Subcutaneous adipose tissue (tissue), 4 donors: ENCODE measurements around the gene SLC1A5. TPM values are rescaled to one million over a fixed set of nuclear protein-coding genes. Genes with fewer than 3 reads are reported as not detected.

ENCODE experiments used
- total RNA-seq, 4 donors: library from RNA; depleted of rRNA; stranded (reverse); fragments of >200 nt; gene quantifications; one replicate each; pipeline ENCODE4 v1.1.0, GENCODE V29; 2016
- TF ChIP-seq, protein P1 (sequence below): fragments of 450-650 bp; IDR thresholded peaks from one replicate; pipeline ENCODE4 v1.5.1; 2016; ENCODE audit warnings: low read depth, mild to moderate bottlenecking, control low read depth, antibody characterized with exemption, moderate library complexity

SLC1A5 gene
- total RNA-seq, 4 donors from 2014 or later: 63.3 to 185 (median 100) TPM

DNA sequence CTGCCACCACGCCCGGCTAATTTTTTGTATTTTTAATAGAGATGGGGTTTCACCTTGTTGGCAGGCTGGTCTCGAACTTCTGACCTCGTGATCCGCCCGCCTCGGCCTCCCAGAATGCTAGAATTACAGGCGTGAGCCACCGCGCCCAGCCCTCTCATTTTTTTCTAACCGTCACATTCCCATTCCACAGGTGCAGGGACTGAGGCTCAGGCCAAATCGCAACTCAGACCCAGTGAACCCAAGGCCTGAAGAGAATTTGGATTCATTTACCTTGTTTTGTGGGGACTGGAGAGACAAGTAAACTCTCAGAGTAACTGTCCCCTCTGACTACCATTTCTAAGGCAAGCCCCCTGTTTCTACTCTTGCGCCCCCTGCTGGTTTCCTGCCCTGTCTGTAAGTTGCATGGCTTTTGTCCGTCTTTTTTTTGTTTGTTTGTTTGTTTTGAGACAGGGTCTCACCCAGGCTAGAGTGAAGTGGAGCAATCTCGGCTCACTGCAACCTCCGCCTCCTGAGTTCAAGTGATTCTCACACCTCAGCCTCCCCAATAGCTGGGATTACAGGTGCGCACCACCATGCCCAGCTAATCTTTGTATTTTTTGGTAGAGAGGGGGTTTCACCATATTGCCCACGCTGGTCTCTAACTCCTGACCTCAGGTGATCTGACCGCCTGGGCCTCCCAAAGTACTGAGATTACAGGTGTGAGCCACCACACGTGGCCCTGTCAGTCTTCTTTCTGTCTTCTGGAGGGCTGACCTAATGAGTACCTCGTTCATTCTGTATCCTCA is 39.9 kb downstream of the SLC1A5 start:
- TF ChIP-seq, protein P1, sequence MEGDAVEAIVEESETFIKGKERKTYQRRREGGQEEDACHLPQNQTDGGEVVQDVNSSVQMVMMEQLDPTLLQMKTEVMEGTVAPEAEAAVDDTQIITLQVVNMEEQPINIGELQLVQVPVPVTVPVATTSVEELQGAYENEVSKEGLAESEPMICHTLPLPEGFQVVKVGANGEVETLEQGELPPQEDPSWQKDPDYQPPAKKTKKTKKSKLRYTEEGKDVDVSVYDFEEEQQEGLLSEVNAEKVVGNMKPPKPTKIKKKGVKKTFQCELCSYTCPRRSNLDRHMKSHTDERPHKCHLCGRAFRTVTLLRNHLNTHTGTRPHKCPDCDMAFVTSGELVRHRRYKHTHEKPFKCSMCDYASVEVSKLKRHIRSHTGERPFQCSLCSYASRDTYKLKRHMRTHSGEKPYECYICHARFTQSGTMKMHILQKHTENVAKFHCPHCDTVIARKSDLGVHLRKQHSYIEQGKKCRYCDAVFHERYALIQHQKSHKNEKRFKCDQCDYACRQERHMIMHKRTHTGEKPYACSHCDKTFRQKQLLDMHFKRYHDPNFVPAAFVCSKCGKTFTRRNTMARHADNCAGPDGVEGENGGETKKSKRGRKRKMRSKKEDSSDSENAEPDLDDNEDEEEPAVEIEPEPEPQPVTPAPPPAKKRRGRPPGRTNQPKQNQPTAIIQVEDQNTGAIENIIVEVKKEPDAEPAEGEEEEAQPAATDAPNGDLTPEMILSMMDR: no peak

DNA sequence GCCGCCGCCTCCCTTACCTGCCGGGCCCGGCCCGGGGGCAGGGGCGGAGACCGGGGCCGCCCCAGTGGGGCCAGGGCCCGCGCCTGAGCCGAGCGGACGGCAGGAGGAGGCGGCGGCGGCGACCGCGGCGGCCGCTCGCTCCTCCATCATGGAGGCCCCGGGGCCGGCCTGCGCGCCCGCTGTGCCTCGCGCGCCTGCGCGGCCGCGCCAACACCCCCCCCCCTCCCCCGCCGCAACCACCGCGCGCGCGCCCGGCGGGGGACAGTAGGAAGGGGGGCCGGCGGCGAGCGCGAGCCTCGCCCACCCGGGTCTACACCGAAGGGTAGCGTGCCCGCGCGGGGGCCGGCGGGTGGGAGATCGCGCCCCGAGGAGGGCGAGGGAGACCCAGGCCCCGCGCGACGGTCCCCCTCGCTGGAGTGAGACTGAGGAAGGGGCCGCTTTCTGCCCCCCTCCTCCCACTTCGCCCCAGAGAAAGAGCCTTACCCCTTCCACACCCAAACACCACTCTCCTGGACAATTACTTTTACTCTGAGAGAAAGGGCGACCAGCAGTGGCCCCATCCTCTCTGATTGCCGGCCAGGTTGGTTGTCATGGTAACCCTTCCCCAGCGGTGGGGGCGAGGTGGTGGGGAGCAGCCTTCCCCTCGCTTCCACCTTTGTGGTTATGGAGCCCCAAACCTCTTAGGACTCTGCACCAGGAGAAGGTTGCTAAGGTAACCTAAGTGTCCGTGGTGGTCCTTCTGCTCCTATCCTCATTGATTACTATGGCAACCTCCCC is 41.9 kb downstream of the SLC1A5 start, which contains the start of gene STRN4:
STRN4 (minus strand) TSS at position 170 of the 777 bp plus-strand sequence; CDS start at position 150, 20 bp downstream.
- TF ChIP-seq, protein P1: no peak

DNA sequence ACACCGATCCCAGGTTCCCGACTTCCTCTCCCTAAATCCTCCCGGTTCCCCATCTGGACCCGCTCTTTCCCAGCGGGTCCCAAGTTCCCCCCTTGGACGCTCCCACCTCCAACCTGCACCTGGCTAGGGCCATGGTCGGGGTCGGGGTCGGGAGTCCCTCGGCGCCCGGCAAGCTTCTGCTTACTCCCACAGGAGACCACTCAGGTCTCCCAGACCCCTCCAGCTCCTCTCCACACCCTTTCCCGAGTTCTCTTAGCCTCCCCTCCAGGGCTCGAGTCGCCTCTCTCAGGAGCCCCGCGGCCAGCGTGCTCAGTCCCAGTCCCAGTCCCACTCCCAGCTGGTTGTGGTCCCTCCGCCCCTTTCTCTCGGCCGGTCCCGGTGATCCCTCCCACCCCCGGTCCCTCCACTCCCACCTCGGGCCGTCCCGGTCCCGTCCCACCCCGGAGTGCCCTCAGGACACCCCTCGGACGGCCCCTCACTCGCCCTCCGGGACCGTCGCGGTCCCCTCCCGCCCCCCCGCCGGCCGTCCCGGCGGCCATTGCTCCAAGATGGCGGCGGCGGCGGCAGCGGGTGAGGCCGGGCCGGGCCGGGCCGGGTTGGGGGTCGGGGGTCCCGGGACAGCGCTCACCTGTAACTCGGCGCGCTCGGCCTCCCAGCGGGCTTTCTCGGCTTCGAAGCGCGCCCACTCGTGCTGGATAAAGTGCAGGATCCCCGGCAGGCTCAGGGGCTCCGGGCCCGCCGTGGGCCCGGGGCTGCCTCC is 42.7 kb downstream of the SLC1A5 start, which contains the start of gene FKRP:
FKRP (plus strand) TSS at position 537 of the 760 bp plus-strand sequence. CDS start 9,394 bp downstream, outside the sequence.
- TF ChIP-seq, protein P1: no peak

DNA sequence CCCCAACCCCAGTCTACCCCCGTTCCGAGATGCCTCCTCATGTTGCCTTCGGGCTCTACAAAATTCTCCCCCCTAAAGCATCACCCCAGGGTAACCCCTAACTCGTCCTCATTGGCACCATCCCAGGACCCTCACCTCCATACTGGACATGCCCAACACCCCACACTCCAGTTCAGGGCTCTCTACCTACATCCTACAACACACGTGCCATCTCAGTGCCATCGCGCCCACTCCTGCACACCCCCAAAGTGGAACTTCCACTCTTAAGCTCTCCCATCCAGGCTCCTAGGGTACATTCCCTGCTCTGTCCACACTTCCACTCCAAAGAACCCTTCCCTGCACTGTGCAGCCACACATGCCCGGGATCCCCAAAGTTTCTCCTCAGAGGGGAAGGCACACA is 43.4 kb downstream of the SLC1A5 start:
- TF ChIP-seq, protein P1: no peak

DNA sequence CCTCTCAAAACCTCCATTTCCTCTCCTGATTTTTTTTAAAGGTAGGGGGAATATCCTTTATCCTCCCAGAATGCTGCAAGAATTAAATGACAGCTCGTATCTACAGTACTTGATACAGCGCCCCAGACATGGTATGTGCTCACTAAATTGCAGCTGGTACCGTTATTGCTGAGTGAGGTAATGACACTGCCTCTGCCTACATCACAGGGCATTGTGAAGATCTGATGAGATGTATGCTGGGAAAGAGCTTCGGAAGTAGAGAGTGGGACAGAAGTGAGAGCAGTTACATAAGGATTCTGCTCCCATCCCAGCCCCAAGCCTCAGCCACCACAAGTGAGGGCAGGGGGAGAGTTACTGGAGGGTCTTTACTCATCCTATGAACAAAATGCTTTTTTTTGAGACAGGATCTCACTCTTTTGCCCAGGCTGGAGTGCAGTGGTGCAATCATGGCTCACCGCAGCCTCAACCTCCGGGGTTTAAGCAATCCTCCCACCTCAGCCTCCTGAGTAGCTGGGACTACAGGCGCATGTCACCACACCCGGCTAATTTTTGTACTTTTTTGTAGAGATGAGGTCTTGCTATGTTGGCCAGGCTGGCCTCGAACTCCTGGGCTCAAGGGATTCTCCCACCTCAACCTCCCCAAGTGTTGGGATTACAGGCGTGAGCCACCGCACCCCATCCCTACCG is 44.2 kb downstream of the SLC1A5 start:
- TF ChIP-seq, protein P1: no peak

DNA sequence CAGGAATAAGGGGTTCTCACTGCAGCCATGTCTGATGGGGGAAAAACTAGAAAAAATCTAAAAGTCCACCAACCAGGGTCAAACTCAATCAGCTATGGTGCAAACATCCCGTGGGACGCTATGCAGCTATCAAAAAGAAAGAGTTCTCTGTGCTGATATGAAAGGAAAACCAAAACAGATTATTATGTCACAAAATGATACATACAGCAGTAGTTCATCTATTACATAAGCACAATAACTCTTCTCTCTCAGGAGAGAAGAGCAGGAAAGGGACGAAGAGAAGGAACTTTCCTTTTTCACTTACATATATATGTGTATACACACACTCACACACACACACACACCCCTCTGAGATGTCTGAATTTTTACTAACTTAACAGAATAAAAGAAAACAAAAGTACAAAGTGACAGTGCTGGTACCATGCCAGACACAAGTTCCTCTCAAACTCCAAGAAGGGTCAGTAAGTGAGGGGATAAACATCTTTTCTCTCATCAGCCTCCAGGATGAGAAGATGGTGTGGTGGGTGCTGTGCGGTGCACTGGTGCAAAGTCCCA is 45.4 kb downstream of the SLC1A5 start:
- TF ChIP-seq, protein P1: no peak
